ENCODE results near the gene ETS1. TPM values are rescaled to one million over a fixed set of nuclear protein-coding genes. Genes with fewer than 3 reads are reported as not detected.
A peak's percentile ranks its signal among the peaks of the same experiment; 100 is the strongest.

ETS1 gene
- total and polyA plus RNA-seq, 2 experiments from 2014 or later, result 1.7 to 10.2 TPM

DNA sequence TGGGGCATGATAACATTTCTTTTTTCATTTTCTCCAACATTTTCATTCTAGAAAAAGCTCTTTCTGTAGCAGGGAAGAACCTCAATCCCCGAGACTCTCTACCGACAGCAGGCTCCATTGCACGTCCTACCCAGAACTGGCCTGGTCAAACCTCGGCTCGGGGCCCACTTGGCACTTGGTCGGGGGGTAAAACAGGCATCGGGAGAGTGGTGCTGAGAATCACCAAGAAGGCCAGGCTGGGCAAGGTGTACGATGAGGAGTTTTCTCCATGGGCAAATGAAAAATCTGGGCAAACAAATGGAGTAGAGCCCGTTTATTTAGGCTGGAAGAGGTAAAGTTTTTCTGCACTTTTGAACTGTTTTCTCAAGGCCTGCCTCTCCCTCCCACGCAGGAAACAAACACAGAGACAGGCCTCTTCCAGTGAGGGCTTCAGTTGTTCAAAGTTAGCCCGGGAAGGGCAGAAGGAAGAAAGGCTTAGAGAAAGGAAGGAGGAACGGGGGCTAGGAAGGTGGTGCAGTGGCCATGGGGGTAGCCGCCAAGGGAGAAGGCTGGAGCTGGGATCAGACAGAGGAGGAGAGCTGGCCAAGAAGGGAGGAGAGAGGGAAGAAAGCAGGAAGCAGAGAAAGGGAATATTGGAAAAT lies 87.6 kb downstream of the ETS1 start:
- Histone ChIP-seq H3K27me3 (peaks cover 4% of the 10 kb centered on the region), H3K4me1 (ENCODE audit: low read depth) (peaks cover 29% of the 10 kb centered on the region), H3K36me3 (no peaks in the 10 kb centered on the region), H3K9me3 (ENCODE audit: low read depth) (no peaks in the 10 kb centered on the region), H3K4me3 (no peak overlapping the region), H3K27ac (no peak overlapping the region)
- TF ChIP-seq, protein P1, sequence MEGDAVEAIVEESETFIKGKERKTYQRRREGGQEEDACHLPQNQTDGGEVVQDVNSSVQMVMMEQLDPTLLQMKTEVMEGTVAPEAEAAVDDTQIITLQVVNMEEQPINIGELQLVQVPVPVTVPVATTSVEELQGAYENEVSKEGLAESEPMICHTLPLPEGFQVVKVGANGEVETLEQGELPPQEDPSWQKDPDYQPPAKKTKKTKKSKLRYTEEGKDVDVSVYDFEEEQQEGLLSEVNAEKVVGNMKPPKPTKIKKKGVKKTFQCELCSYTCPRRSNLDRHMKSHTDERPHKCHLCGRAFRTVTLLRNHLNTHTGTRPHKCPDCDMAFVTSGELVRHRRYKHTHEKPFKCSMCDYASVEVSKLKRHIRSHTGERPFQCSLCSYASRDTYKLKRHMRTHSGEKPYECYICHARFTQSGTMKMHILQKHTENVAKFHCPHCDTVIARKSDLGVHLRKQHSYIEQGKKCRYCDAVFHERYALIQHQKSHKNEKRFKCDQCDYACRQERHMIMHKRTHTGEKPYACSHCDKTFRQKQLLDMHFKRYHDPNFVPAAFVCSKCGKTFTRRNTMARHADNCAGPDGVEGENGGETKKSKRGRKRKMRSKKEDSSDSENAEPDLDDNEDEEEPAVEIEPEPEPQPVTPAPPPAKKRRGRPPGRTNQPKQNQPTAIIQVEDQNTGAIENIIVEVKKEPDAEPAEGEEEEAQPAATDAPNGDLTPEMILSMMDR (IDR thresholded peaks at IDR 0.05; ENCODE audit: low read depth, low read length), result no peak
- DNase-seq (ENCODE audit: low read depth in 1 of 2, low spot score in 1 of 2), result no peak

DNA sequence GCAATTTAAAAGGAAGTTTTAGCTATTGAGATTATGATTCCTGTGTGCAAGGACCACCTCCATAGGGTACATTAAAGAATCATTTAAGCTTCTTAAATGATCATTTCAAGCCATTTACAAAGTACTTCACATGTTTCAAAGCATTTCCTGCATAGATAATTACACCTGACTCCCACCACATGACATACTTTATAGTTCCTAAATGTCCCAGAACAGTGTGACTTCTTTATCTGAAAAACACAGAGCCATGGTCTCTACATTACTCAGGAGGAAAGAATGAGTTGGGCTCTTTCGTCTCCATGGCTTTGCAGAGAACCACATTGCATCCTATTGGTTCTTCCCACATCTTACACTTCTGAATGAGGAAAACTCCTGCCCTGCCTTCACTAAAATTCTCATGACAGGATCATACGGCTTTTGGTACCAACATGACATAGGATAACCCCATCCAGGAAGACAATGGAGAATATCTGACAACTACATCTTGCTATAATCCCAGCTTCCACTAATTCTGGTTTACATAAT lies 88.6 kb downstream of the ETS1 start:
- H3K4me3 ChIP-seq, result no peak overlapping the region
- H3K9me3 ChIP-seq (ENCODE audit: low read depth), result no peaks in the 10 kb centered on the region
- no peak overlapping the region for H3K27ac ChIP-seq
- H3K36me3 ChIP-seq, result no peaks in the 10 kb centered on the region
- H3K27me3 ChIP-seq, result peaks cover 4% of the 10 kb centered on the region
- TF ChIP-seq, protein P1 (IDR thresholded peaks at IDR 0.05; ENCODE audit: low read depth, low read length), result no peak
- H3K4me1 ChIP-seq (ENCODE audit: low read depth), result peaks cover 29% of the 10 kb centered on the region
- no peak for DNase-seq (ENCODE audit: low read depth in 1 of 2, low spot score in 1 of 2)

DNA sequence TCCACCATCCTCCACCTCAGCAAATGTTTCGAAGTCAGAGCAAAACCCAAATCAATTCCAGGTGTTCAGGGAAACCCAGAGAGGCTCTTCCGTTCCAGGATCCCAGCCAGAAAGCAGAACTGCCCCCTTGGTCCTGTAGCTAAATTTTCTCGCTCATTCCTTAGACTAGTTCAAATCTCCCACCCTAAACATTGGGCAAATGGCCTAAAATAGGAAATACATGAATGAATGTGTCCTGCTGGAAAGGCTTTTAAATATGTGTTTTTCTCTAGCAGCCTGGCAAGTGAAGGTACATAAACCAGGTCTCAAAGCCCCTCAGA lies 89.6 kb downstream of the ETS1 start:
- no peak overlapping the region for H3K4me3 ChIP-seq
- DNase-seq (ENCODE audit: low read depth in 1 of 2, low spot score in 1 of 2), result no peak
- no peaks in the 10 kb centered on the region for H3K36me3 ChIP-seq
- H3K27me3 ChIP-seq, result peaks cover 4% of the 10 kb centered on the region
- peaks cover 36% of the 10 kb centered on the region for H3K4me1 ChIP-seq (ENCODE audit: low read depth)
- TF ChIP-seq, protein P1 (IDR thresholded peaks at IDR 0.05; ENCODE audit: low read depth, low read length), result no peak
- H3K27ac ChIP-seq, result no peak overlapping the region
- no peaks in the 10 kb centered on the region for H3K9me3 ChIP-seq (ENCODE audit: low read depth)

DNA sequence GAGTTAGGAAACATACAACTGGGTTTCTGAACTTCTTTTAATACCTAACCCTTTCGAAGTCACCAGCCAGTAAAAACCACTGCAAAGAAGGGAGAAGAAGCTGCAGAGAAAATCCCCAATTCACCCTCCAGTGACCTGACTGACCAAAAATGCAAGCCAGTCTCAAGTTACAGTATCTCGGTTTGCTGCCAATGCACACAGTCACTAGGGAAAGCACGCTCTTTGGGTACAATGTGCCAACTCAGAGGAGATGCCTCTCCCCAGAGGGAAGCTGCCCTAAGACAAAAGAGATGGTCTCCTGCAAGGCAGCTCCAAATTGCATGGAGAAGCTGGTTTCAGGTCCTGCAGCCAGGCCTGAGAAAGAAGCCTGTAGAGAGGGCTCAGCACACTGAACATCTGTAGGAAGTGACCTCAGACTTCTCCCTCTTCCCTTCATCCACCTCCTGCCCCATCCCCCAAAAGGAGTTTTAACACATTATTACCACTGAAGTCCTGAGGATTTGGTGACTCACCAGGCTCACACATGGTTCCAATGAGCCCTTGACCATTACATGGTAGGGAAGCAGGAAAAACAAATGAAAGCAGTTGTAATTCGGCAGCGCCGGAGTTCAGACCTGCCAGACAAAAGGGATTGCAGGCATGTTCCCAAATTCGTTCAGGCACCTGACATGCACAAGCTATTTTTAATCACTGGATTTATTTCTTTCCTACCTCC lies 90.1 kb downstream of the ETS1 start:
- DNase-seq (ENCODE audit: low read depth in 1 of 2, low spot score in 1 of 2), result peak in 1 of 2 donors; percentile 96
- Histone ChIP-seq H3K4me1 (ENCODE audit: low read depth) (peaks cover 35% of the 10 kb centered on the region), H3K27ac (no peak overlapping the region), H3K4me3 (no peak overlapping the region), H3K36me3 (no peaks in the 10 kb centered on the region), H3K9me3 (ENCODE audit: low read depth) (no peaks in the 10 kb centered on the region), H3K27me3 (peaks cover 4% of the 10 kb centered on the region)
- TF ChIP-seq, protein P1 (IDR thresholded peaks at IDR 0.05; ENCODE audit: low read depth, low read length), result no peak

DNA sequence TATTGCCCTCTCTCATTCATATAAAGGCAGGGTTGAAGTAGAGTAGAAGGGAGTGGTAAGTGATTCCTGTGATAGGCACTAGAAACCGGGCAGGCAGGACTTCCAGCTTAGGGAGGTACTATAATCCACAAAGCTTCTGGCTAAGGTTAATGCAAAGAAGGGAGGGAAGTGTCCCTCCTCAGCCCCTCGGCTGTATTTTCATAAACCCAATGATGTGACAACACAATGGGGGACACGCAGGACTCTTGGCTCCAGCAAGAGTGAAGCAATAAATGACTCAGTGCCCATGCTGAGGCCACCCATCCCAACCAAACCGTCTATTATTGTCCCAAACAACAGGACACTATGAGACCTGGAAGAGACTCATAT lies 90.7 kb downstream of the ETS1 start:
- Histone ChIP-seq H3K27ac (no peak overlapping the region), H3K9me3 (ENCODE audit: low read depth) (no peaks in the 10 kb centered on the region), H3K4me3 (no peak overlapping the region), H3K4me1 (ENCODE audit: low read depth) (peaks cover 35% of the 10 kb centered on the region), H3K27me3 (peaks cover 4% of the 10 kb centered on the region), H3K36me3 (no peaks in the 10 kb centered on the region)
- TF ChIP-seq, protein P1 (IDR thresholded peaks at IDR 0.05; ENCODE audit: low read depth, low read length), result no peak
- no peak for DNase-seq (ENCODE audit: low read depth in 1 of 2, low spot score in 1 of 2)
